NCI-H128 (cell line): Measurements from ENCODE around the gene NEK1.
"Not testable (repeated sequence)": the region's sequence is repeated elsewhere in the genome, so short reads cannot be mapped to it uniquely, and the experiment has no call there.

Source experiments
- DNase-seq: peaks from one replicate; lab custom pipeline; 2025; ENCODE audit not compliant: unreplicated experiment; lab: John Stamatoyannopoulos, UW

NEK1 gene

GRCh38 chr4:169510617-169511016 is 101.8 kb downstream of the NEK1 start:
- no peak for DNase-seq

GRCh38 chr4:169506903-169507302 is 105.5 kb downstream of the NEK1 start:
- no peak for DNase-seq

DNA sequence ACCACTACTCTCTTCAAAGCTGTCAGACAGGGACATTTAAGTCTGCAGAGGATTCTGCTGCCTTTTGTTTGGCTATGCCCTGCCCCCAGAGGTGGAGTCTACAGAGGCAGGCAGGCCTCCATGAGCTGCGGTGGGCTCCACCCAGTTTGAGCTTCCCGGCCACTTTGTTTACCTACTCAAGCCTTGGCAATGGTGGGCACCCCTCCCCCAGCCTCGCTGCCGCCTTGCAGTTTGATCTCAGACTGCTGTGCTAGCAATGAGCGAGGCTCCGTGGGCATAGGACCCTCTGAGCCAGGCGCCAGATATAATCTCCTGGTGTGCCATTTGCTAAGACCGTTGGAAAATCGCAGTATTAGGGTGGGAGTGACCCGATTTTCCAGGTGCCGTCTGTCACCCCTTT is 112.5 kb downstream of the NEK1 start:
- DNase-seq: not testable (repeated sequence)

DNA sequence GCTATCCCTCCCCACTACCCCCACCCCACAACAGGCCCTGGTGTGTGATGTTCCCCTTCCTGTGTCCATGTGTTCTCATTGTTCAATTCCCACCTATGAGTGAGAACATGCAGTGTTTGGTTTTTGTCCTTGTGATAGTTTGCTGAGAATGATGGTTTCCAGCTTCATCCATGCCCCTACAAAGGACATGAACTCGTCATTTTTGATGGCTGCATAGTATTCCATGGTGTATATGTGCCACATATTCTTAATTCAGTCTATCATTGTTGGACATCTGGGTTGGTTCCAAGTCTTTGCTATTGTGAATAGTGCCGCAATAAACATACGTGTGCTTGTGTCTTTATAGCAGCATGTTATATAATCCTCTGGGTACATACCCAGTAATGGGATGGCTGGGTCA is 118.1 kb downstream of the NEK1 start:
- not testable (repeated sequence) for DNase-seq

GRCh38 chr4:169493164-169493524 is 119.2 kb downstream of the NEK1 start:
- no peak for DNase-seq

GRCh38 chr4:169492436-169493163 is 119.8 kb downstream of the NEK1 start:
- DNase-seq: no peak

DNA sequence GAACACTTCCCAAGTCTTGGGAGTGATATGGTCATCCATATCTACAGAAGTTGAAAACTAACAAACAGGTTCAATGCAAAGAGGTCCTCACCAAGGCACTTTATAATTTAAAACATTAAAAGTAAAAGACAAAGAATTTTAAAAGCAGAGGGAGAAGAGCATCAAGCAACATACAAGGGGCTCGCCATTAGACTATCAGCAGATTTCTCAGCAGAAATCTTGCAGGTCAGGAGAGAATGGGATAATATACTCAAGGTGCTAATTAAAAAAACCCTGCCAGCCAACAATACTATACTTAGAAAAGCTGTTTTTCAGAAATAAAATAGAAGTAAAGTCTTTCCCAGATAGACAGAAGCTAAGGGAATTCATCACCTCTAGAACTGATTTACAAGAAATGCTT is 121.2 kb downstream of the NEK1 start:
- no peak for DNase-seq

DNA sequence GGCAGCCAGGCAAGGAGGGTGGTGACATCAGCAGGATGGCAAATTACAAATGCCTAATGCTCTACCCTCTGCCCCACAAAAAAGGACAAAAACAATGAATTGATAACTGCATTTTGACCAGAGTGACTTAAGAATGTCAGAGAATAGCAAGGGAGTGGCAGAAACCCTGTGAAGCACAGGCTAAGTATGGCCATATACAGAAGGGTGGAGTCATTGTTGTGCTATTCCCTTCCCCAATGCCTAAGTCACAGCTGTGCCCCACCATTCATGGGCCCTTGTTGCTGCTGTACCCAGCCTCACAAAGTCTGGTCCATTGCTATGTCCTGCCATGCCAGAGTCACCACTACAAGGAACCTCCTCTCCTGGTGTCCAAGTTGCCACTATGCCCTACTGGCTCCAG is 123.1 kb downstream of the NEK1 start:
- no peak for DNase-seq

GRCh38 chr4:169485791-169486742 is 126.3 kb downstream of the NEK1 start:
- peak; percentile 6 for DNase-seq

DNA sequence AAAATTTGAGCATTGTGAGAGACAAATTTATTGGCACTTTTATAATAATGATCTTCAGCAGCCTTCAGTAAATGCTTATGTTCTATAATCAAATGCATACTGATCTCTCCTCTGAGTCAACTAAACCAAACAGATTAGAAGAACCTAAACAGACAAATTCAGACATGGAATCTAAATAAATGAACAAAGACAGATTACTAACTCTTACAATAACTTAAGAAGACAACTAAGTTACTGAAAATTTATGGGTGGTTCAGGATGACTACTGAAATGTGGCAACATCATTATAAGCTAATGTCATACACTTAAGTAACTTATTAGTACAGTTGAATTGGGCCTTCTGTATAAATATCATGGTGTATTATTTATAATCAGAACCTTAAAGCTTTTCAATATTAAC is 127.3 kb downstream of the NEK1 start:
- DNase-seq: no peak

- DNase-seq: no peak
Observed at GRCh38 chr4:169484485-169484884, 127.9 kb downstream of the NEK1 start.

DNA sequence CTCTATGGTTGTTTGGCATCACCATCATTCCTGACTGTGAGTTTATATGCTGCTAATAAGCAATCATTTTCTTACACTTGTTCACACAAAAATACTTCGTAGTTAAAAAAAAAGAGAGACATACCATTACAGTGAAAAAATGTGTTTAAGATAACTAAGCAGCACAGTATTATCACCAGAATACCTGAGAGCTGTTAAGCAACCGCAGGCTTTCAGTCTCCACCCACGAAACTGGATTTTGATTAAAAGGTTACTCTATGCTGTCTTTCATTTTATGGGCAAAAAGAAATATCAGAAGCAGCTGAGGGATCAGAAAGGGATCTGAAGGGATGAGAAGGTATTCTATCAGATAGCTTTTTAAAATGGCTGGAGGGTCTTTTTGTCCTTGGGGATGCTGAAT is 148.3 kb downstream of the NEK1 start:
- DNase-seq: no peak

- no peak for DNase-seq
Observed at GRCh38 chr4:169460081-169460480, 152.3 kb downstream of the NEK1 start.

DNA sequence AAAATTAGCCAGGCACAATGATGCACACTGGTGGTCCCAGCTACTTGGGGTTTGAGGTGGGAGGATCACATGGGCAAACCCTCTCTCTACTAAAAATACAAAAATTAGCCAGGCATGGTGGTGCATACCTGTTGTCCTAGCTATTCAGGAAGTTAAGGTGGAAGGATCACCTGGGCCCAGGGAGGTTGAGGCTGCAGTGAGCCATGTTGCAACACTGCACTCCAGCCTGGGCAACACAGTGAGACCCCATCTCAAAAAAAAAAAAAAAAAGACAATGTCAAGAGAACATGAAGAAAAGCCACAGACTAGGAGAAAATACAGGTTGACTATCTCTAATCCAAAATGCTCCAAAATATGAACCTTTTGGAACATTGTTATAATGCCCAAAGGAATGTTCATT is 153.8 kb downstream of the NEK1 start:
- DNase-seq: no peak

DNA sequence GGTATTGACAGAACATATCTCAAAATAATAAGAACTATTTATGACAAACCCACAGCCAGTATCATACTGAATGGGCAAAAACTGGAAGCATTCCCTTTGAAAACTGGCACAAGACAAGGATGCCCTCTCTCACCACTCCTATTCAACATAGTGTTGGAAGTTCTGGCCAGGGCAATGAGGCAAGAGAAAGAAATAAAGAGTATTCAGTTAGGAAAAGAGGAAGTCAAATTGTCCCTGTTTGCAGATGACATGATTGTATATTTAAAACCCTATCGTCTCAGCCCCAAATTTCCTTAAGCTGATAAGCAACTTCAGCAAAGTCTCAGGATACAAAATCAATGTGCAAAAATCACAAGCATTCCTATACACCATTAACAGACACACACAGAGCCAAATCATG is 159.7 kb downstream of the NEK1 start:
- DNase-seq: not testable (repeated sequence)

DNA sequence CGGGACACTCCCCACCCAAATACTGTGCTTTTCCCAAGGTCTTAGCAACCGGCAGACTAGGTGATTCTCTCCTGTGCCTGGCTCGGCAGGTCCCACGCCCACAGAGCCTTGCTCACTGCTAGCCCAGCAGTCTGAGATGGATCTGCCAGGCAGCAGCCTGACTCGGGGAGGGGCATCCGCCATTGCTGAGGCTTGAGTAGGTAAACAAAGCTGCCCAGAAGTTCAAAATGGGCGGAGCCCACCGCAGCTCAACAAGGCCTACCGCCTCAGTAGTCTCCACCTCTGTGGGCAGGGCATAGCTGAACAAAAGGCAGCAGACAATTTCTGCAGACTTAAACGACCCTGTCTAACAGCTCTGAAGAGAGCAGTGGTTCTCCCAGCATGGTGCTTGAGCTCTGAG is 163.4 kb downstream of the NEK1 start:
- not testable (repeated sequence) for DNase-seq

DNA sequence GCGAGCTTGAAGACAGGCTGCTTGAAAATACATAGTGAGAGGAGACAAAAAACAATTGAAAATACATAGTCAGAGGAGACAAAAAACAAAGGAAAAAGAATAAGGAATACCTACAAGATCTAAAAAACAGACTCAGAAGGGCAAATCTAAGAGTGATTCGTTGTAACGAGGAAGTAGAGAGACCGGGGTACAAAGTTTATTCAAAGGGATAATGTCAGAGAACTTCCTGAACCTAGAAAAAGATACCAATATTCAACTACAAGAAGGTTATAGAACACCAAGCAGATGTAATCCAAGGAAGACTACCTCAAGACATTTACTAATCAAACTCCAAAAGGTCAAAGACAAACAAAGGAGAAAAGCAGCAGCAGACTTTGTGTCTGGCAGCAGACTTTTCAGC is 165.6 kb downstream of the NEK1 start:
- DNase-seq: no peak

DNA sequence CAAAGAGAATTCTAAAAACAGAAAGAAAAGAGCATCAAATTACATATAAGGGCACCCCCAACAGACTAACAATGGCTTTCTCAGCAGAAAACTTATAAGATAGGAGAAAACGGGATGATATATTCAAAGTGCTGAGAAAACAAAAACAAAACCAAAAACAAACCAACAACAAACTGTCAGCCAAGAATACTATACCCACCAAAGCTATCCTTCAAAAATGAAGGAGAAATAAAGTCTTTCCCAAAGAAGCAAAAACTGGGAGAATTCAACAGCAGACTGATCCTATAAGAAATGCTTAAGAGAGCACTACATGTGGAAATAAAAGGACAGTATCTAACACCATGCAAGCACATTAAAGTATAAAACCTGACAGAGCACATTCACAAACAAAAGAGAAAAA is 168.6 kb downstream of the NEK1 start:
- no peak for DNase-seq

DNA sequence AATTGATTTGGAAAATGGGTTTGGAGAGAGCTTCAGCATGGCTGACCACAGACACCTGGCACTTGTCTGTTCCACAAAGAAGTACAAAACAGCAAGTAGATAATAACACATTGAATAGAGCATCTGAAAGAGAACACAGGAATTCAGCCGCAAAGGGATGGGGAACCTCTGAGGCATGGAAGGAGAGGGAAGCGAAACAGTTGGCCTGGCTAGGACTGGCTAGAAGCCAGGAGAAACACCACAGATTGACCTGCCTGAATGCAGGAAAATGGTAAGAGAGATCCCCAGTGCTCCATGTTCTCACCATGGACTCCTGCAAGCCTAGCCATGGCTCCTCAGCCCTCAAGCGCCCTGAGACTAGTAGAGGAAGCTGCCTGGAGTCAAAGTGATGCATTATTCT is 171.9 kb downstream of the NEK1 start:
- no peak for DNase-seq

DNA sequence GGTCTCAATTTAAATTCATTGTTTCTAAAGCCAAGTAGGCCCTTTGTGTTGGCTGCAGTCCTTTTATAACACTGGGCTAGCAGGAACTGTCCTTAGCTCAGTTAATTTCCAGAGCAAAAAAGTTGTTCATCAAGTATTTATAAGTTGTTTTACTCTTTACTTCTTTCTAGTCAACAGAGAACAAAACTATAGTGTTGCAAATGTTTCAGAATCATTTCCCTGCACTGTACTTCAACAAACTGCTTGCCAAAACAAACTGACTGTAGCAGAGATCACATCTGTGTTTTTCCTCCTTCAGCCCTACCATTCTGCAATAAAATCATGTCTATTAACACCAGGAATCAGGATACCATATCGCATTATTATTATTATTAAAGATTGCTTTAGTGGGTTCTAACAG is 173.1 kb downstream of the NEK1 start:
- DNase-seq: no peak

GRCh38 chr4:169438057-169438480 is 174.3 kb downstream of the NEK1 start:
- no peak for DNase-seq

DNA sequence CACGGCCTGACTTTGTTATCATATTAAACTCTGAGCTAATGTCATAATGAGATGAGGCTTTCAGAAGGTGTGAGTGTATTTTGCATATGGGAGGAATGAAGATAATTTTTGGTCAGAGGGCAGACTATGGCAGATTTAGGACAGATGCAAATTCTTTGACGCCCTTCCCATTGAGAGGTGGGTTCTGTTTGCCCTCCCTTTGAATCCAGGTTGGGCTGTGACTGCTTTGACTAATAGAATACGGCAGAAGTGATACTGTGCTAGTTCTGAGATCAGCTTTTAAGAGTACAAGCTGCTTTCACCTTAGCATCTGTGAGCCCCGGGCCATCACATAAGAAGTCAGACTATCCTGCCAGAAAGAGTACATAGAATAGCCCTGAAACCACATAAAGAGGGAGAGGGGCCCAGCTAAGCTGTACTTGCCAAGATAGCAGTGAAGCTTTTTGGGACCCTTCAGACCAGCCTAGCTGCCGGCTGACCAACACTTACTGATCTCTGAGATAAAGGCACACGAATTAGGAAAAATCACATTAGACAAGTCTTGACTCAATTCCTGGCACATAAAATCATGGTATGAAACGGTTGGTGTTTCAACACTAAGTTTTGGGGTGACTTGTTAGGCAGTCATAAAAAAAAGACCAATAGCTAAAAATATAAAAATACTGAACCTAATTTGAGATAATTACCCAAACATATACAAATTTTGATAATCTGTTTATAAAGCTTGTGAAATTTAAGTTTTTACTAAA is 174.9 kb downstream of the NEK1 start:
- no peak for DNase-seq
